HL-60 (cell line): ENCODE measurements around the gene MPG.

ENCODE experiments used
- DNase-seq, 2 experiments: peaks; one replicate each; pipeline ENCODE4 v3.0.0-alpha.2; 2010 to 2020; ENCODE audit warnings: low read depth in 1 of 2, low spot score in 1 of 2
- H3K27ac ChIP-seq: fragments of 250-450 bp; sonication (Bioruptor Pico); replicated peaks from 2 replicates; pipeline ENCODE4 v1.5.1; 2020; ENCODE audit warnings: mild to moderate bottlenecking, moderate library complexity
- H3K27me3 ChIP-seq: fragments of 250-450 bp; sonication (Bioruptor Pico); 2 replicates; pipeline ENCODE4 v1.5.1; 2021; ENCODE audit warnings: mild to moderate bottlenecking, moderate library complexity; ENCODE audit not compliant: insufficient read depth, poor library complexity, severe bottlenecking
- H3K4me3 ChIP-seq: replicated peaks from 2 replicates; pipeline ENCODE4 v1.5.1; 2011; ENCODE audit warnings: mild to moderate bottlenecking, control low read depth, low read length; ENCODE audit not compliant: insufficient read depth
- GABPA ChIP-seq: IDR thresholded peaks from 2 replicates; pipeline ENCODE4 v1.6.1; 2012; ENCODE audit warnings: low read depth
- POLR2AphosphoS5 ChIP-seq: IDR thresholded peaks from 2 replicates; pipeline ENCODE4 v1.6.1; 2012; ENCODE audit warnings: low read depth
- SPI1 ChIP-seq: IDR thresholded peaks from 2 replicates; pipeline ENCODE4 v1.6.1; 2012; ENCODE audit warnings: low read depth, mild to moderate bottlenecking, borderline replicate concordance
- TF ChIP-seq, protein P1 (sequence below): IDR thresholded peaks from 2 replicates; pipeline ENCODE4 v1.6.1; 2012; ENCODE audit warnings: low read depth; ENCODE audit not compliant: insufficient replicate concordance
- TF ChIP-seq, protein P2 (sequence below): IDR thresholded peaks from one replicate; pipeline ENCODE4 v1.5.1; 2011; ENCODE audit warnings: low read length, control low read depth, inconsistent platforms; ENCODE audit not compliant: insufficient read depth

The MPG gene

DNA sequence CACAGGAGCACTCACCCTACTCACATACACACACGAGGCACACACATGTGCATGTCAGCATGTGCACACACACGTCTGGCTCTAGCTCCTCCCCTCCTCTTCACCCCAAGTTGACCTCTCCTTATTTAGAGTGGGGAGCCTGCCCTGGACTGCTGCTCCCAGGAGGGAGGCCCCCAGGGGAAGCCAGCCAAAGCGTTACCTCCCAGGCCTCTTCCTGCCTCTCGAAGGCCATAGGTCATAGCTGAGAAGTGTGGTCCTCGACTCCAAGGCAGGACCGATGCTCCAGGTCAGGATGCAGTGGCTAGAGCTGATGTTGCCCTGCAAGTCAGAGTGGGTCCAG is 43.4 kb upstream of the MPG start:
- peak overlapping the region; percentile 77 for H3K27ac ChIP-seq
- TF ChIP-seq, protein P1, sequence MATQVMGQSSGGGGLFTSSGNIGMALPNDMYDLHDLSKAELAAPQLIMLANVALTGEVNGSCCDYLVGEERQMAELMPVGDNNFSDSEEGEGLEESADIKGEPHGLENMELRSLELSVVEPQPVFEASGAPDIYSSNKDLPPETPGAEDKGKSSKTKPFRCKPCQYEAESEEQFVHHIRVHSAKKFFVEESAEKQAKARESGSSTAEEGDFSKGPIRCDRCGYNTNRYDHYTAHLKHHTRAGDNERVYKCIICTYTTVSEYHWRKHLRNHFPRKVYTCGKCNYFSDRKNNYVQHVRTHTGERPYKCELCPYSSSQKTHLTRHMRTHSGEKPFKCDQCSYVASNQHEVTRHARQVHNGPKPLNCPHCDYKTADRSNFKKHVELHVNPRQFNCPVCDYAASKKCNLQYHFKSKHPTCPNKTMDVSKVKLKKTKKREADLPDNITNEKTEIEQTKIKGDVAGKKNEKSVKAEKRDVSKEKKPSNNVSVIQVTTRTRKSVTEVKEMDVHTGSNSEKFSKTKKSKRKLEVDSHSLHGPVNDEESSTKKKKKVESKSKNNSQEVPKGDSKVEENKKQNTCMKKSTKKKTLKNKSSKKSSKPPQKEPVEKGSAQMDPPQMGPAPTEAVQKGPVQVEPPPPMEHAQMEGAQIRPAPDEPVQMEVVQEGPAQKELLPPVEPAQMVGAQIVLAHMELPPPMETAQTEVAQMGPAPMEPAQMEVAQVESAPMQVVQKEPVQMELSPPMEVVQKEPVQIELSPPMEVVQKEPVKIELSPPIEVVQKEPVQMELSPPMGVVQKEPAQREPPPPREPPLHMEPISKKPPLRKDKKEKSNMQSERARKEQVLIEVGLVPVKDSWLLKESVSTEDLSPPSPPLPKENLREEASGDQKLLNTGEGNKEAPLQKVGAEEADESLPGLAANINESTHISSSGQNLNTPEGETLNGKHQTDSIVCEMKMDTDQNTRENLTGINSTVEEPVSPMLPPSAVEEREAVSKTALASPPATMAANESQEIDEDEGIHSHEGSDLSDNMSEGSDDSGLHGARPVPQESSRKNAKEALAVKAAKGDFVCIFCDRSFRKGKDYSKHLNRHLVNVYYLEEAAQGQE, result no peak
- TF ChIP-seq POLR2AphosphoS5 (no peak), SPI1 (no peak), GABPA (no peak)
- TF ChIP-seq, protein P2, sequence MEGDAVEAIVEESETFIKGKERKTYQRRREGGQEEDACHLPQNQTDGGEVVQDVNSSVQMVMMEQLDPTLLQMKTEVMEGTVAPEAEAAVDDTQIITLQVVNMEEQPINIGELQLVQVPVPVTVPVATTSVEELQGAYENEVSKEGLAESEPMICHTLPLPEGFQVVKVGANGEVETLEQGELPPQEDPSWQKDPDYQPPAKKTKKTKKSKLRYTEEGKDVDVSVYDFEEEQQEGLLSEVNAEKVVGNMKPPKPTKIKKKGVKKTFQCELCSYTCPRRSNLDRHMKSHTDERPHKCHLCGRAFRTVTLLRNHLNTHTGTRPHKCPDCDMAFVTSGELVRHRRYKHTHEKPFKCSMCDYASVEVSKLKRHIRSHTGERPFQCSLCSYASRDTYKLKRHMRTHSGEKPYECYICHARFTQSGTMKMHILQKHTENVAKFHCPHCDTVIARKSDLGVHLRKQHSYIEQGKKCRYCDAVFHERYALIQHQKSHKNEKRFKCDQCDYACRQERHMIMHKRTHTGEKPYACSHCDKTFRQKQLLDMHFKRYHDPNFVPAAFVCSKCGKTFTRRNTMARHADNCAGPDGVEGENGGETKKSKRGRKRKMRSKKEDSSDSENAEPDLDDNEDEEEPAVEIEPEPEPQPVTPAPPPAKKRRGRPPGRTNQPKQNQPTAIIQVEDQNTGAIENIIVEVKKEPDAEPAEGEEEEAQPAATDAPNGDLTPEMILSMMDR, result no peak
- peak in 1 of 2 experiments; percentile 45 for DNase-seq
- H3K27me3 ChIP-seq, result no peaks in the 10 kb centered on the region
- H3K4me3 ChIP-seq, result peak overlapping the region; percentile 6; the same call in 1 of the 2 replicates

DNA sequence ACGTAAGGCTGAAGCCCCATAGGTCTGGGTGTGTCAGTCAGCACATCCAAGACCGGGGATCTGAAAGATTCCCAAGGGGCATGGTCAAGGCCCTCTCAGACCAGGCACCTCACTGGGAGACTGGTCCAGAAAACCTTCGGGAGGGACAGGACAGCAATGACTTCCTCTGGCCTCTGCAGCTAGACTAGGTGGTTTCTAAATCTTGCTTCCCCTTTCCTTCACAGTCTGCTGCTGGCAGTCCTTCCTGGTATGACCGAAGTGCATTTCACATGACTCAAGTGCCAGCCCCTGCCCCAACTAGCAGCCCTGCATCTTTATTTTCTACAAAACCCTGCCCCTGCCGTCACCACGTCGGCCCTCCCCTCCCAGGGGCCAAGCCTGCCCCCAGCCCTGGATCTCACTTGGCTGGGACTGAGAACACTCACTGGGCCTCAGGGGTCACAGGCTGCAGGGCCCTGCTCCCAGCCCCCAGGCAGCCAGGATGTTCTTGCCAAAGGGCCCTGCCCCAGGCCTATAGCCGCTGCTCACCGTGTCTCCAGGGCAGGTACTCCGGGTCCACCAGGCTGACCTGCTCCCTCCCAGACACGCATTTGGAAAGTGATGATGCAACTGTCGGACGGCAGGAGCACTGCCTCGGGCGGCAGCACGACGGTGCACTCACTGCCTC is 42.9 kb upstream of the MPG start:
- Histone ChIP-seq H3K4me3 (0 out of 2 replicates have a peak overlapping the region, but pooled peaks have one; percentile 6), H3K27me3 (no peaks in the 10 kb centered on the region), H3K27ac (peak overlapping the region; percentile 77)
- TF ChIP-seq SPI1 (peak; percentile 76; the same call in 1 of the 2 replicates), GABPA (no peak)
- DNase-seq, result peak; percentile 73 to 87

DNA sequence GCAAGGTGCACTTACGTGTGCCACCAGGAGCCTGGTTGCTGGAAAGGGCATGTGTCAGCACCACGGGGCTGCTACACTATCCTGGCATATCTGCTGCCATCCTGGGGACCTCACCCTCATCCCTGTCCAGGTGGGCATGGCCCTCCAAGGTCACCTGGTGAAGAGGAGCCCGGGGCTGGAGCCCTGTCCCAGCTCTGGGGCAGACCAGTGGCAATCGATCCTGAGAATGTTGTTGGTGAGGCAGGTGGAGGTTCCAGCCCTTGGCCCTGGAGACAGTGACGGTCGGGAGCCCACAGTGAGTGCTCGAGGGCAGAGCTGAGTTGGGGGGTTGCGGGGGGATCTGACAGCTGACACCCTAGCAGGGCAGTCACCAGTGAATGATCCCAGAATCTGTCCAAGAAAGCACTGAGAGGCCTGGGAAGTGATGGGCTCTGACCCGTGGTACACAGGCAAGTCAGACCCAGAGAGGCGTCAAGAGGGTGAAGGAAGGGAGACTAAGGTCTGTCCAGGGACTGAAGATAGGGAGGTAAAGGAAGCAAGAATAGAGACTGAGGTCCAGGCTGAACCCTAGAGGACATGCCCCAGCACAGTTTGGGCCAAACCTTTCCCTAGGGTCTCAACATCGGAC is 42.2 kb upstream of the MPG start:
- Histone ChIP-seq H3K27ac (peak overlapping the region; percentile 77), H3K27me3 (no peaks in the 10 kb centered on the region), H3K4me3 (no peak overlapping the region)
- DNase-seq, result no peak
- TF ChIP-seq, protein P1, result no peak

DNA sequence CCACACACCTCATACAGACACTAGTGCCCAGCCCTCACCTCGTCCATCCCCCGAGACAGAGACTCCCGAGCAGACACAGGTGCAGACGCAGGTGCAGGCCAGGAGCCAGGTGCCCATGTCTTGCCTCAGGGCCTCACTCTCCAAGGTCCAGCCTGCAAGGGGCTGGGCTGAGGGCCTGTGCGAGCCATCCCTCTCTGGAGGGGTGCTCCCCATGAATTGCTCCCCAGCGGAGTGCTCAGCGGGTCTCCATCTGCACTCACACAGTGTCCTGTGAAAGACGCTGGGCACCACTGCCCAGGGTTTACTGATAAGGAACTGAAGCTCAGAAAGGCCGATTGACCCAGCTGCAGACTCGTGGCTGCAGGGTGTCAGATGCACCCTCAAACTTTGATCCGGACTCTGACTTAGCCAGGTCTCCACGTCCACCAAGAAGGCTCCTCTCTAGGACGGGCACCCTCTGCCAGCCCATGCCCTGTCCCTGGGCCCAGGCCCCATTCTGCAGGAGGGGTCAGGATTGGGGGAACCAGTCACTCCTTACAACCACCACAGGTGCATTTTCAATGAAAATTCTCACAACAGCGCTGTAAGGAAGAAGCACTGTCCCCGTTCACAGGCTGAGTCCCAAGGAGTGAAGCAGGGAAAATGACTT is 41.6 kb upstream of the MPG start:
- TF ChIP-seq, protein P2, result no peak
- TF ChIP-seq, protein P1, result no peak
- no peak for TF ChIP-seq SPI1
- TF ChIP-seq GABPA, result no peak
- no peak for TF ChIP-seq POLR2AphosphoS5
- DNase-seq, result no peak
- Histone ChIP-seq H3K4me3 (no peak overlapping the region), H3K27ac (peak overlapping the region; percentile 81), H3K27me3 (no peaks in the 10 kb centered on the region)
